K562 (cell line): ENCODE data around the gene VGF. TPM values are rescaled to one million over a fixed set of nuclear protein-coding genes. Genes with fewer than 3 reads are reported as not detected.

Experiments used
- CBFB ChIP-seq: sonication (generic); formaldehyde crosslinking; IDR thresholded peaks from 2 replicates; pipeline ENCODE4 v1.4.0; 2020; ENCODE audit warnings: mild to moderate bottlenecking, missing genetic modification reagents
- E2F6 ChIP-seq, 2 experiments: IDR thresholded peaks; 2 replicates each; pipeline ENCODE4 v1.6.1; 2011; ENCODE audit warnings: borderline replicate concordance in 1 of 2, control low read depth in 1 of 2, low read depth in 1 of 2, low read length in 1 of 2, mild to moderate bottlenecking in 1 of 2, mixed read lengths in 1 of 2, moderate library complexity in 1 of 2; ENCODE audit not compliant: insufficient read depth in 1 of 2, insufficient read length in 1 of 2, poor library complexity in 1 of 2, severe bottlenecking in 1 of 2; ENCODE audit errors: extremely low read depth in 1 of 2
- RERE ChIP-seq: sonication (generic); formaldehyde crosslinking; IDR thresholded peaks from 2 replicates; pipeline ENCODE4 v1.8.0; 2023; ENCODE audit warnings: missing genetic modification reagents, mild to moderate bottlenecking, borderline replicate concordance
- THAP12 ChIP-seq: fragments of 250-450 bp; sonication (Bioruptor Pico); IDR thresholded peaks from 2 replicates; pipeline ENCODE4 v1.9.0; 2021; ENCODE audit warnings: mild to moderate bottlenecking, inconsistent platforms
- ZNF740 ChIP-seq, 3 experiments: fragments of 200-800 bp in 1 of 3; sonication (Bioruptor generic) in 1 of 3; sonication (generic) in 1 of 3; formaldehyde crosslinking in 1 of 3; IDR thresholded peaks; 2 replicates each; pipeline versions ENCODE4 v1.6.1 to v1.8.0; 2016 to 2022; ENCODE audit warnings: mild to moderate bottlenecking in 2 of 3, missing compliant biosample characterization in 2 of 3, missing genetic modification characterization in 2 of 3, missing genetic modification reagents in 1 of 3
- polyA plus RNA-seq, 8 experiments: library from polyadenylated mRNA; depleted of rRNA in 4 of 8; stranded (reverse) in 5 of 8; unstranded in 3 of 8; fragments of >200 nt; fragmentation: Nextera tagmentation in 2 of 8; fragmentation: Illumina TruSeq in 1 of 8; extraction: Ambion mirVana in 2 of 8; extraction: Trizol in 1 of 8; gene quantifications; 2 replicates each; pipeline versions ENCODE4 v1.2.1 to v1.2.3, GENCODE V29; 2011 to 2014; ENCODE audit warnings: inconsistent platforms in 1 of 8, missing spikeins in 1 of 8
- total RNA-seq, 7 experiments: library from RNA; depleted of rRNA in 6 of 7; stranded (reverse); fragments of >200 nt in 6 of 7; fragmentation: Illumina TruSeq in 2 of 7; extraction: Trizol in 2 of 7; gene quantifications; 2 replicates each; pipeline versions ENCODE4 v1.2.1 to v1.2.3, GENCODE V29; 2011 to 2021; ENCODE audit warnings: low replicate concordance in 1 of 7

The VGF gene
- total and polyA plus RNA-seq, 9 of the 15 experiments (the other 6 are each of a cell fraction or from before 2014, with no cell fraction given) = 0.03 to 5.7 (median 0.34) TPM

DNA sequence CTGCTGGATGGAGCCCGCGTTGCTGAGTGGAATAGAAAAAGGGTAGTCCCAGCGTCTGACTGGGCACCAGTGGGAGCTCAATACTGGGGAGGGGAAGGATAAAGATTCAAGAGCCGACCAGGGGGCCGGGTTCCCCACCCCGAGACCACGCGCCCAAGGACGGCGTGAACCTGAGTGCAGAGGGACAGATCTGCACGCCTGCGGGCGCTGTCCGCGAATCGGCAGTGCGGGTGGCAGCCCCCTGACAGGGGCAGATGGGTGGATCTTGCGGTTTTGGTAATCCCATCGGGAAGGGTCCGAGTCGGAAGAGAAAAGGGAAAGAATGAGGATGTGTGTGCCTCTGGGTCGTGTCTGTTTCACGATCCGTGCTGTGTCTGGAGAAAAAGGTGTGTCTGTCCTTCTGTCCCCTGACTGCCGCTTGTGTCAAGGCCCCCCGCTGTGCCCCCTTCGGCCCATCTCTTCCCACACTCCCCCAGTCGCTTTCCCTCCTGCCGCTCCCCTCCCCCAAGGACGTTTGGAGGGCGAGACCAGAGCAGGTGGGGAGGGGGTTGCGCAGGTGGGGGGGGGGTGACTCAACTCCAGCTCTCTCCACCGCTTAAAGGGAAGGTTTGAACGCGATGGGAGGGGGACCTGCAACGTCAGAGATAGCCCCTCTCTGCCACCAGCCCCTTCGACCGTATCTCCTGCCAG, 734 bp upstream of the VGF start (continued):
- TF ChIP-seq THAP12 (no peak), E2F6 (IDR thresholded peaks at IDR 0.05; ENCODE audit: borderline replicate concordance in 1 of 2, extremely low read depth in 1 of 2, insufficient read depth in 1 of 2, insufficient read length in 1 of 2, low read depth in 1 of 2, low read length in 1 of 2, poor library complexity in 1 of 2, severe bottlenecking in 1 of 2) (no peak), RERE (CRISPR knock-in tag) (no peak), CBFB (0 out of 2 replicates have a peak, but pooled peaks have one; percentile 41), ZNF740 (CRISPR knock-in tag; IDR thresholded peaks at IDR 0.05) (no peak; the same call in 1 of the 2 replicates), ZNF740 (tag; IDR thresholded peaks at IDR 0.05) (peak in 1 of 2 experiments; percentile 47; a peak in 1 of 4 replicates)
